A673 (cell line): ENCODE results near the gene ZBTB39. TPM values are rescaled to one million over a fixed set of nuclear protein-coding genes. Genes with fewer than 3 reads are reported as not detected.
"Not testable (repeated sequence)": the region's sequence is repeated elsewhere in the genome, so short reads cannot be mapped to it uniquely, and the experiment has no call there.

Experiments
- BruUV-seq: library from RNA; stranded (reverse); fragments of 400-500 nt; replicated peaks from 2 replicates; lab custom pipeline; 2021; lab: Mats Ljungman, UMichigan
- CTCF ChIA-PET: fragments of 300-600 bp; sonication (Branson Sonifier 250); formaldehyde crosslinking; loops from one replicate; lab custom pipeline; 2022; ENCODE audit warnings: antibody characterized with exemption; lab: Charles Lee
- POLR2A ChIA-PET: fragments of 300-600 bp; sonication (Branson Sonifier 250); formaldehyde crosslinking; loops from one replicate; lab custom pipeline; 2022; ENCODE audit warnings: antibody characterized with exemption; ENCODE audit not compliant: low non-redundant PET; lab: Charles Lee
- DNase-seq: peaks from one replicate; pipeline ENCODE4 v3.0.0-alpha.2; 2015; ENCODE audit warnings: low spot score
- H3K27ac ChIP-seq: fragments of 200-600 bp; sonication (generic); 2 replicates; pipeline ENCODE4 v1.5.1; 2016; ENCODE audit warnings: mixed run types, low read depth, mild to moderate bottlenecking, mixed read lengths, antibody characterized with exemption, low read length; ENCODE audit not compliant: poor library complexity, severe bottlenecking
- H3K27me3 ChIP-seq: fragments of 200-600 bp; sonication (generic); replicated peaks from 2 replicates; pipeline ENCODE4 v1.6.1; 2017; ENCODE audit warnings: mixed run types, low read depth, mild to moderate bottlenecking, mixed read lengths, antibody characterized with exemption, low read length; ENCODE audit not compliant: insufficient read depth, poor library complexity
- H3K36me3 ChIP-seq: fragments of 200-600 bp; sonication (generic); 2 replicates; pipeline ENCODE4 v1.6.1; 2016; ENCODE audit warnings: mixed run types, mild to moderate bottlenecking, mixed read lengths, antibody characterized with exemption, low read length; ENCODE audit not compliant: insufficient read depth, poor library complexity, severe bottlenecking
- H3K4me1 ChIP-seq: fragments of 200-600 bp; sonication (generic); 2 replicates; pipeline ENCODE4 v1.6.1; 2017; ENCODE audit warnings: mixed run types, mild to moderate bottlenecking, mixed read lengths, antibody characterized with exemption, low read length; ENCODE audit not compliant: insufficient read depth, poor library complexity, severe bottlenecking
- H3K4me3 ChIP-seq: fragments of 200-600 bp; sonication (generic); 2 replicates; pipeline ENCODE4 v1.5.1; 2016; ENCODE audit warnings: low read depth, mixed run types, mild to moderate bottlenecking, mixed read lengths, low read length; ENCODE audit not compliant: poor library complexity, severe bottlenecking
- H3K9me3 ChIP-seq: fragments of 200-600 bp; sonication (generic); 2 replicates; pipeline ENCODE4 v1.6.1; 2016; ENCODE audit warnings: mixed run types, low read depth, mild to moderate bottlenecking, mixed read lengths, antibody characterized with exemption, low read length; ENCODE audit not compliant: poor library complexity, severe bottlenecking
- CTCF ChIP-seq: fragments of 300-800, 200-600 bp; sonication (generic); conservative IDR thresholded peaks from 2 replicates; pipeline ENCODE4 v1.5.1; 2017; ENCODE audit warnings: low read depth, mild to moderate bottlenecking, antibody characterized with exemption, low read length, moderate library complexity, mixed read lengths
- EZH2 ChIP-seq: fragments of 200-600 bp; sonication (generic); IDR thresholded peaks from 2 replicates; pipeline ENCODE4 v1.6.1; 2017; ENCODE audit warnings: borderline replicate concordance, low read depth, mild to moderate bottlenecking, mixed read lengths, antibody characterized with exemption, low read length; ENCODE audit not compliant: poor library complexity, severe bottlenecking
- intact Hi-C: fragments of 100-400 bp; cut with micrococcal nuclease; formaldehyde crosslinking; loops from one replicate; pipeline ENCODE4 v1.10.0; 2022; ENCODE audit not compliant: unreplicated experiment
- total RNA-seq: library from RNA; stranded (reverse); gene quantifications from 2 replicates; pipeline ENCODE4 v1.2.3, GENCODE V29; 2021

The ZBTB39 gene
- total RNA-seq, 1 experiment from 2014 or later, result 18.2 TPM

GRCh38 chr12:56983386-56983785 is 23.0 kb downstream of the ZBTB39 start:
- Histone ChIP-seq H3K9me3 (no peaks in the 10 kb centered on the region), H3K4me1 (no peaks in the 10 kb centered on the region), H3K27ac (no peak overlapping the region), H3K27me3 (no peaks in the 10 kb centered on the region), H3K4me3 (no peak overlapping the region), H3K36me3 (no peaks in the 10 kb centered on the region)
- TF ChIP-seq EZH2 (no peak), CTCF (no peak)
- DNase-seq, result no peak
- ChIA-PET CTCF (no interaction called here), POLR2A (no interaction called here)
- no TSS peak for BruUV-seq
- intact Hi-C loops, result no loop called here

- H3K36me3 ChIP-seq, CTCF ChIA-PET, H3K27me3 ChIP-seq, H3K9me3 ChIP-seq, H3K4me1 ChIP-seq, intact Hi-C loops, BruUV-seq, DNase-seq, H3K27ac ChIP-seq, H3K4me3 ChIP-seq: not testable (repeated sequence)
- POLR2A ChIA-PET, result interaction anchor here (0.6 kb wide), 1 partner anchor 300 kb away, joined by 11 read pairs; no protein-coding TSS in a partner anchor
These were observed 23.6 kb downstream of the ZBTB39 start for GRCh38 chr12:56982578-56983236.

- intact Hi-C loops, result no loop called here
- no peaks in the 10 kb centered on the region for H3K9me3 ChIP-seq
- POLR2A ChIA-PET, result no interaction called here
- CTCF ChIA-PET, result no interaction called here
- TF ChIP-seq EZH2 (no peak), CTCF (no peak)
- H3K4me3 ChIP-seq, result no peak overlapping the region
- no peak overlapping the region for H3K27ac ChIP-seq
- no TSS peak for BruUV-seq
- DNase-seq, result no peak
- H3K4me1 ChIP-seq, result no peaks in the 10 kb centered on the region
- H3K36me3 ChIP-seq, result no peaks in the 10 kb centered on the region
- no peaks in the 10 kb centered on the region for H3K27me3 ChIP-seq
These were observed 25.3 kb downstream of the ZBTB39 start for GRCh38 chr12:56980941-56981530.
